A549 (cell line): ENCODE data around the gene ULK1. TPM values are rescaled to one million over a fixed set of nuclear protein-coding genes. Genes with fewer than 3 reads are reported as not detected.

Experiments
- polyA plus RNA-seq, 4 experiments: library from polyadenylated mRNA; depleted of rRNA in 3 of 4; stranded (reverse); fragments of >200 nt; fragmentation: RNase III in 1 of 4; extraction: RNeasy Plus Mini Kit Qiagen cat#74134 plus additional on column Dnase treatment in 1 of 4; gene quantifications; 2 replicates in 3 of 4; 3 replicates in 1 of 4; pipeline ENCODE4 v1.2.3, GENCODE V29; 2011 to 2017
- small RNA-seq, 6 experiments: library from RNA; depleted of rRNA; stranded (forward); fragments of <200 nt; gene quantifications; one replicate each; pipeline ENCODE3, GENCODE V24; 2012

Gene ULK1
- polyA plus RNA-seq, 2 of the 4 experiments (the other 2 are of a cell fraction): 15.1 to 46.2 TPM

Small RNAs within 50 kb of the gene (small RNA-seq; reads per million reads assigned to genes)
- 0 reads per million in 6 experiments for gene AC131009.3

Other genes with a start within 250 kb of the ULK1 start
- gene SFSWAP, start 183.5 kb upstream of the ULK1 start, polyA plus RNA-seq (2011; rRNA removed): 18.8 and 21.8 TPM in 2 replicates
- gene SFSWAP, start 183.5 kb upstream of the ULK1 start, polyA plus RNA-seq (2017; fragmentation: RNase III; extraction: RNeasy Plus Mini Kit Qiagen cat#74134 plus additional on column Dnase treatment): 22.8 to 23.5 TPM (median 23.3 TPM) in 3 replicates
- 6.2 and 9.1 TPM in 2 replicates for gene MMP17, start 66.2 kb upstream of the ULK1 start, polyA plus RNA-seq (2011; rRNA removed)
- 7.2 to 8.7 TPM (median 7.9 TPM) in 3 replicates for gene MMP17, start 66.2 kb upstream of the ULK1 start, polyA plus RNA-seq (2017; fragmentation: RNase III; extraction: RNeasy Plus Mini Kit Qiagen cat#74134 plus additional on column Dnase treatment)
- gene PUS1, start 34.7 kb downstream of the ULK1 start, polyA plus RNA-seq (2011; rRNA removed): 47.9 and 62.8 TPM in 2 replicates
- 50.3 to 55.0 TPM (median 51.1 TPM) in 3 replicates for gene PUS1, start 34.7 kb downstream of the ULK1 start, polyA plus RNA-seq (2017; fragmentation: RNase III; extraction: RNeasy Plus Mini Kit Qiagen cat#74134 plus additional on column Dnase treatment)
- gene EP400, start 55.3 kb downstream of the ULK1 start, polyA plus RNA-seq (2011; rRNA removed): 9.7 and 18.5 TPM in 2 replicates
- 14.9 to 18.0 TPM (median 15.2 TPM) in 3 replicates for gene EP400, start 55.3 kb downstream of the ULK1 start, polyA plus RNA-seq (2017; fragmentation: RNase III; extraction: RNeasy Plus Mini Kit Qiagen cat#74134 plus additional on column Dnase treatment)
- 10.2 and 11.4 TPM in 2 replicates for gene DDX51, start 249.7 kb downstream of the ULK1 start, polyA plus RNA-seq (2011; rRNA removed)
- 21.8 to 23.7 TPM (median 22.6 TPM) in 3 replicates for gene DDX51, start 249.7 kb downstream of the ULK1 start, polyA plus RNA-seq (2017; fragmentation: RNase III; extraction: RNeasy Plus Mini Kit Qiagen cat#74134 plus additional on column Dnase treatment)
- gene NOC4L, start 249.8 kb downstream of the ULK1 start, polyA plus RNA-seq (2011; rRNA removed): 10.8 and 12.1 TPM in 2 replicates
- 32.8 to 36.6 TPM (median 34.1 TPM) in 3 replicates for gene NOC4L, start 249.8 kb downstream of the ULK1 start, polyA plus RNA-seq (2017; fragmentation: RNase III; extraction: RNeasy Plus Mini Kit Qiagen cat#74134 plus additional on column Dnase treatment)